MM.1S (cell line): Measurements from ENCODE around the gene TRPT1.
"Not testable (repeated sequence)": the region's sequence is repeated elsewhere in the genome, so short reads cannot be mapped to it uniquely, and the experiment has no call there.

ENCODE experiments used
- CTCF ChIP-seq: fragments of 300-600 bp; sonication (generic); IDR thresholded peaks from 2 replicates; pipeline ENCODE4 v1.5.1; 2016; ENCODE audit warnings: antibody characterized with exemption, low read length, mixed read lengths
- EZH2 ChIP-seq: fragments of 300-600 bp; sonication (generic); optimal IDR thresholded peaks from 2 replicates; pipeline ENCODE3; 2017; ENCODE audit warnings: low read depth, mild to moderate bottlenecking, antibody characterized with exemption, low read length, mixed read lengths
- EZH2phosphoT487 ChIP-seq: fragments of 300-600 bp; sonication (generic); IDR thresholded peaks from 2 replicates; pipeline ENCODE4 v1.6.1; 2018; ENCODE audit warnings: antibody characterized with exemption, low read length

GRCh38 chr11:64246621-64246870, 20.6 kb upstream of the TRPT1 start:
- not testable (repeated sequence) for TF ChIP-seq EZH2, CTCF, EZH2phosphoT487
